ENCODE measurements around the gene PADI3.

Gene PADI3

DNA sequence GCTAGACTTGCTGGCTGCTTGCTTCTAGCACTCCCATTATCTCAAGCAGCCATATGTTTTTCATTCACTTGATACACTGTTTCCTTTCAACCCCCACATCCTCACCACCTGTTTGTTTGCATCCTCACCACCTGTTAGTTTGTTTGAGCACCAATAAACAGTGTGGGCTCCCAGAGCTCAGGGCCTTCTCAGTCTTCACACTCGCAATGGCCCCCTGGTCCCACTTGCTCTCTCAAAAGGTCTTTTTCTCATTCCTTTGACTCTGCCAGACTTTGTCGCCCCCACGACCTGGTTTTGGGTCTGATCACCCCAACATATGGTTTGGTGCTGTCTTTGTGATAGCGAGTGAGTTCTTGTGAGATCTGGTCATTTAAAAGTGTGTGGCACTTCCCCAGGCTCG is 52.9 kb downstream of the PADI3 start:
- no peak for TF ChIP-seq SIN3A (IDR thresholded peaks at IDR 0.05; ENCODE audit: borderline replicate concordance, insufficient read depth, low read length)
- no peak for TF ChIP-seq FOXP2 (optimal IDR thresholded peaks at IDR 0.05; ENCODE audit: borderline replicate concordance, extremely low read depth, extremely low read length, insufficient read depth)
- TF ChIP-seq REST (IDR thresholded peaks at IDR 0.05; ENCODE audit: insufficient read depth in 1 of 2, low read depth in 2 of 2, low read length in 2 of 2): no peak
- TF ChIP-seq TAF1 (IDR thresholded peaks at IDR 0.05; ENCODE audit: borderline replicate concordance, insufficient read depth, low read length): no peak
- TF ChIP-seq POLR2AphosphoS5 (IDR thresholded peaks at IDR 0.05; ENCODE audit: low read depth, low read length): no peak

DNA sequence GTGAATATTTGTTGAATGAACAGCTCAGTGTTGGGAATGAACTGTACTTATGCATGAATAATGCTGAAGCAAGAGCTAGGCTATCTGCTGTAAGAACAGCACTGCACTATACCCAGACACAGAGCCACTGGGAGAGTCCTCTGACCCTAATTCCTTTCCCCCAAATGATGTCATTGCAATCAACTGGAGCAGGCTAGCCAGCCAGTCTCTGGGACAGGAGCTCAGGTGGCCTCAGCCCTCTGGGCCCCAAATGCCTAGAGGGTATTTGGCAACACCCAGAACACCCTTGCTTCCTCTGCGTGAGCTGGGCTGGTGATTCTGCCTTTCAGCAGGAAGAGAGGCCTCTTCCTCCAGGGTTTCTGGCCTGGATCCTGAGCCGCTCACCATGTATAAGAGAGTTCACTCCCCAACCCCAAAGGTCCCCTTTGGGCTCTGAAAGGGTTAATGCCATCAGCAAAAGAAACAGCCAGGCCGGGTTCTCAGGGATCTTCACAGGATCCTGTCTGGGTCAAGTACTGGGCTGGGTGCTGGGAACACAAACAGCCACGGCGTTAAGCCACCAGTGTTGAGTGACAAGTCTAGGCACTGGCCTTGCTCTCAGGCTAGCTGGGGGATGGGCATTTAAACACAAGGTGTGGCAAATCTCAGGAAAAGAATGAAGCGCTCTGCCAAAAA is 55.4 kb downstream of the PADI3 start:
- no peak for TF ChIP-seq POLR2AphosphoS5 (IDR thresholded peaks at IDR 0.05; ENCODE audit: low read depth, low read length)
- TF ChIP-seq SIN3A (IDR thresholded peaks at IDR 0.05; ENCODE audit: borderline replicate concordance, insufficient read depth, low read length): no peak
- no peak for TF ChIP-seq REST (IDR thresholded peaks at IDR 0.05; ENCODE audit: insufficient read depth in 1 of 2, low read depth in 2 of 2, low read length in 2 of 2)
- no peak for TF ChIP-seq TAF1 (IDR thresholded peaks at IDR 0.05; ENCODE audit: borderline replicate concordance, insufficient read depth, low read length)
- TF ChIP-seq FOXP2 (optimal IDR thresholded peaks at IDR 0.05; ENCODE audit: borderline replicate concordance, extremely low read depth, extremely low read length, insufficient read depth): no peak

- no peak for TF ChIP-seq SIN3A (IDR thresholded peaks at IDR 0.05; ENCODE audit: borderline replicate concordance, insufficient read depth, low read length)
- TF ChIP-seq FOXP2 (optimal IDR thresholded peaks at IDR 0.05; ENCODE audit: borderline replicate concordance, extremely low read depth, extremely low read length, insufficient read depth): no peak
- no peak for TF ChIP-seq REST (IDR thresholded peaks at IDR 0.05; ENCODE audit: insufficient read depth in 1 of 2, low read depth in 2 of 2, low read length in 2 of 2)
- no peak for TF ChIP-seq POLR2AphosphoS5 (IDR thresholded peaks at IDR 0.05; ENCODE audit: low read depth, low read length)
- TF ChIP-seq TAF1 (IDR thresholded peaks at IDR 0.05; ENCODE audit: borderline replicate concordance, insufficient read depth, low read length): no peak
Observed at GRCh38 chr1:17304826-17305175, 55.9 kb downstream of the PADI3 start.

- no peak for TF ChIP-seq TAF1 (IDR thresholded peaks at IDR 0.05; ENCODE audit: borderline replicate concordance, insufficient read depth, low read length)
- TF ChIP-seq SIN3A (IDR thresholded peaks at IDR 0.05; ENCODE audit: borderline replicate concordance, insufficient read depth, low read length): no peak
- no peak for TF ChIP-seq REST (IDR thresholded peaks at IDR 0.05; ENCODE audit: insufficient read depth in 1 of 2, low read depth in 2 of 2, low read length in 2 of 2)
- TF ChIP-seq FOXP2 (optimal IDR thresholded peaks at IDR 0.05; ENCODE audit: borderline replicate concordance, extremely low read depth, extremely low read length, insufficient read depth): no peak
- TF ChIP-seq POLR2AphosphoS5 (IDR thresholded peaks at IDR 0.05; ENCODE audit: low read depth, low read length): no peak
Observed at GRCh38 chr1:17305576-17306095, 56.7 kb downstream of the PADI3 start.

Measured in PFSK-1 (cell line).